Adipose tissue (tissue), 3 donors: ENCODE data around the gene SSC5D. TPM values are rescaled to one million over a fixed set of nuclear protein-coding genes. Genes with fewer than 3 reads are reported as not detected.
"Not testable (repeated sequence)": the region's sequence is repeated elsewhere in the genome, so short reads cannot be mapped to it uniquely, and the experiment has no call there.

Source experiments
- H3K27ac ChIP-seq: one replicate; pipeline ENCODE4 v1.5.1; 2013; ENCODE audit warnings: low read depth, low read length
- WGBS, 3 donors: extraction: QIAGEN DNeasy Blood & Tissue Kit; methylation state at CpG; one replicate each; pipeline ENCODE4 v1.1.7; 2013; 5-methylcytosine and 5-hydroxymethylcytosine counted together
- polyA plus RNA-seq, 3 donors: library from polyadenylated mRNA; stranded (reverse); fragments of 200-250 nt; gene quantifications; one replicate each; pipeline ENCODE4 v1.2.3, GENCODE V29; 2013
- donor health status: healthy with polysubstance abuse.
- donor health status: Bipolar disorder and iron deficiency.
- donor health status: healthy.

Gene SSC5D
- 1 to 10 TPM in 2 of 3 donors, under 1 TPM in 1; 0.28 to 9.4 (median 3.9) TPM for polyA plus RNA-seq

DNA sequence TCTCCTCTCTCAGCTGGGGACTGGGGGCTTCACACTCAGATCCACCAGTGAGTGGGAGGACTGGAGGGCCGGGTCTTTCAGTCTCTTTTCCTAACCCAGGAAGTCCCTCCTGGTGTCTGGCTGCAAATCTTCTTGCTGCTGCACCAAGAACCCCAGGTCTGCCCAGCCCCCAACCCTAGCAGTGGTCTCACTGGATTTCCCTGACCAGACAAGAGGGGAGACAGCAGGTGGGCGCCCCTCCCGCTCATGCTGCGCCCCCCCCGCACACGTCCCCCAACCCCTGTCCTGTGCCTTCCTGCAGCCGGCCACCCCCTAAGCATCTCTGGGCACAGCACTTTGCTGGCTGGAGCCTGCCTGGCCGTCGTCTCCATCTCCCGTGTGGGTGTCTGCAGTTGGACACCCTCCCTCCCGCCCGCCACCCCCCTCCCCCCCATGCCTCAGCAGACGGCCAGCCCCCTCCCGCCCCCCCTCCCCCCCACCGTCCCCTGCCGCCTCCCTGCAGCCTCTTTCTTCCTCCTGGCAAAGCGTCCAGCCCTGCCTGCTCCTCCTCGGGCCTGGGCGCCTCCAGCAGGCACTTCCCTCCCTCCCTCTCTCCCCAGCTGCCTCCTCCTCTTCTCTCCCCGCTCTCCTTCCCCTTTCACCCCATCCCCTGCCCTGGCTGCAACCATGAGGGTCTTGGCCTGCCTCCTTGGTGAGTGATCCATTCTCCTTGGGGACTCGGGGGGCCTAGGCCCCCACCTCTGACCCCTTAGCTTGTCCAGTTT is at the start of gene SSC5D:
Gene SSC5D, plus strand, starts transcription at position 513 of the 764 bp plus-strand sequence. Its CDS starts 154 bp downstream, at position 667.
- WGBS, 3 donors, result 15 to 27% (median 15%) methylated on average over 13 to 19 of the region's 21 CpGs
- no peak within 1 kb of the TSS for H3K27ac ChIP-seq

DNA sequence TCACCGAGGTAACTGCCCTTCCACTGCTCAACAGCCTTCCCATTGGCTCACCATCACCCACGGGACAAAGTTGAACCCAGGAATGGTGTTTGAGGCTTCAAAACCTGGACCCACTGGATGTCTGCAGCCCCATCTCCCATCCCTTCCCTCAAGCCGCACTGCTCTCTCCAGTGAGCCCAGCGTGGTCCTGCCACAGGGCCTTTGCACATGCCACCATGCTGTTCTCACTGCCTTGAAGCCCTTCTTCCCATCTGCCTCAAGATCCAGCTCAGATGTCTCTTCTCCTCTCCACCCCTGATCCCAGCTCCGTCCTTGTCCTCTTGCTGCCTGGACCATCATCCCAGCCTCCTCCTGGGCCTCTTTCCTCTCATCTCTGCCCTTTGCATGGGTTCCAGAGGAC is 49.2 kb upstream of the SSC5D start:
- WGBS, 3 donors, result 58 to 76% (median 76%) methylated on average over 5 of the region's 5 CpGs
- no peak overlapping the region for H3K27ac ChIP-seq

DNA sequence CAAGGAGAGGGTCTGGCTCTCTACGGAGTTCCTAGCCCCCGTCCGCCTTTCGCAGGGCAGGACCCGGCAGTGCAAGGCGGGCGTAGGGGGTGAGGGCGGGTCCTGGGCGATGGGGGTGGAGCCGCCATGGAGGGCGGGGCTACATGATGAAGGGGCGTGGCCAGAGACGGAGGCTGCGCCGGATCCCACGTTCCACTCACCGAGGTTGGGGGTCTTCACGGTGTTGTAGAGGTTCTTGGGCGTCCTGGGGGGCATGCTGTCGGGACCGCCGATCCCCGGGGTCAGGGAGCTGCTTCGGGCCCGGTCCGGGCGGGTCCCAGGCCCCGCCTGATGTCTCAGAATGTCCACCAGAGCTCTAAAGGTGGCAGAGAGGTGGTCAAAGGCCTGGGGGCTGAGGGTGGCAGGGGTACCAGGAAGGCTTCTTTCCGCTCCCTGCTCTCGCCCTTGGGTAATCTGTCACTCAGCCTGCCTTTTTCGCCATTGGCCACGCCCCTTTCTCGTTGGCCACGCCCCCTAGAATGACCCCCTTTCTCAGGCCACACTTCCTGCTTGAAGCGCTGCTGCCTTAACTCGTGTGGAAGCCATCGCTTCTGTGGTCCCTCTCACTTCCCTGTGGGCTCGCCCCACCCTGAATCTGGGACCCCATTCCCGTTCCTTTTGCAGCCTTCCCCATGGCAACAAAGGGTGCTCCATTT is 47.7 kb upstream of the SSC5D start:
- no peak overlapping the region for H3K27ac ChIP-seq
- WGBS, 3 donors, result 9 to 10% (median 10%) methylated on average over 37 to 39 of the region's 39 CpGs

DNA sequence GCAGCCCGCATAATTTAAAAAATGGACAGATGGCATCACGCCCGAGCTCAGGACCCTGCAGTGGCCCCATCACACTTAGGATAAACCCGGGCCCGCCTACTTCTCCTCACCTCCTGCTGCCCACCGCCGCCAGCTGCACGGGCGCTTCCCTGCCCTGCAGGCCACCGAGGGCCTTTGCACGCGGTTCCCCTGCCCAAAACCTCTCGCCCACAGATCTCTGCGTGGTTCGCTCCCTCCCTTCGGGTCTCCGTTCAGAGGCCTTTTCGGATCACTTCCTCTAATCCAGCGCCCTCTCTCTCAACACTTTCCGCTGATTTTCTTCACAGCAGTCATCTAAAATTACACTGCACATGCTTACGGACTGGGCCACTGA is 46.9 kb upstream of the SSC5D start:
- no peak overlapping the region for H3K27ac ChIP-seq
- WGBS, 3 donors, result 4 to 6% (median 5%) methylated on average over 21 of the region's 21 CpGs

DNA sequence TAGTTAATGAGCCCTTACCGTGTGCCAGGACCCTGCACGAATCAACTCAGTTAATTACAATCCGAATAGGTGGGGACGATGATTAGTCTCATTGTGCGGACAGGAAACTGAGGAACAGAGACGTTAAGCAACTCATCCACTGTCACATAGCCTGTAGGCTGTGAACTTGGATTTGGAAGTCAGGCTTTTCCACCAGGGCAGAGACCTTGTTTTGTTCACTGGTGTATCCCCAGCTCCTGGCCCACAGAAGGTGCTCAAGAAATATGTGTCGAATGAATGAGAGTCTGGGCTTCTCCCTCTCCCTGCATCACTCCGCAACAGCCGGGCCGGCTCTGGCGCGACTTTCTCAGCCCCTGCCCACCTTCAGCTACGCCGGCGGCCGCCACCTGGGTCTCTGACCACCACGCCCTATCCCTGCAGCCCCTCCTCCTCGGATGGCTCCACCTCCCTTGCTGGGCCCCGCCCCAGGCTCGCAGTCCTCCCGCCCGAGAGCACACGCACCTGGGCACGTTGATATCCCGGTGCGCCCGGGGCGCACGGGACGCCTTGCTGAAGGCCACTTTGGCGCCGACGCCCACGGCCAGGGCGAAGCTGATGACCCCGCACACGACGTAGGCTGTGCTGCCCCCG is 46.4 kb upstream of the SSC5D start:
- WGBS, 3 donors, result 2 to 4% (median 3%) methylated on average over 35 to 39 of the region's 39 CpGs

DNA sequence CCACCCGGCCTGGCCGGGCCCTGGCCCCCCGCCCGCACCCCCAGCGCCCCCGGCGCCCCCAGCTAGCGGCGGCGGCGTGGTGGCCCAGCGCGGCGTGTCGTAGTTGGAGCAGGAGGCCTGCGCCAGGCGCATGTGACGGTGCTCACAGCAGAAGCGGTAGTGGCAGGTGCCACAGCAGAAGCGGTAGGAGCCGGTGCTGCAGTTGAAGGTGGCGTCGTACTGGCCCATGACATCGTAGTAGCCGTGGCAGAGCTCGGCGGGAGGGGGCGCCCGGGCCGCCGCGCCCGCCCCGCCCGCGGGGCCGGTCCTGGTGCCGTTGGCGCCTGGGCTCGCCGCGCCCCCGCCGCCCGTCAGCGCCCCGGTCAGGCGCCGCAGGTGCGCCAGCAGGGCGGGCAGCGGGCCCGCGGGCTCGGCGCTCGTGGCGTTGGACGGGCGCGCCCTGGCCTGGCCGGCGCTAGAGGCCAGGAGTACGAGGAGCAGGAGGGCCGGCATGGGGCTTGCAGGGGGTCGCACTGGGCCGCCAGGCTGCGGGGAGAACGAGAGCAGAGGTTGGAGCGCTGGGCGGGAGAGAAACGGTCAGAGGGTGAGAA is 45.8 kb upstream of the SSC5D start:
- WGBS, 3 donors, result 1 to 4% (median 2%) methylated on average over 62 to 72 of the region's 72 CpGs
- no peak overlapping the region for H3K27ac ChIP-seq

More for the DNA sequence above, 46.4 kb upstream of the SSC5D start:
- H3K27ac ChIP-seq, result no peak overlapping the region

DNA sequence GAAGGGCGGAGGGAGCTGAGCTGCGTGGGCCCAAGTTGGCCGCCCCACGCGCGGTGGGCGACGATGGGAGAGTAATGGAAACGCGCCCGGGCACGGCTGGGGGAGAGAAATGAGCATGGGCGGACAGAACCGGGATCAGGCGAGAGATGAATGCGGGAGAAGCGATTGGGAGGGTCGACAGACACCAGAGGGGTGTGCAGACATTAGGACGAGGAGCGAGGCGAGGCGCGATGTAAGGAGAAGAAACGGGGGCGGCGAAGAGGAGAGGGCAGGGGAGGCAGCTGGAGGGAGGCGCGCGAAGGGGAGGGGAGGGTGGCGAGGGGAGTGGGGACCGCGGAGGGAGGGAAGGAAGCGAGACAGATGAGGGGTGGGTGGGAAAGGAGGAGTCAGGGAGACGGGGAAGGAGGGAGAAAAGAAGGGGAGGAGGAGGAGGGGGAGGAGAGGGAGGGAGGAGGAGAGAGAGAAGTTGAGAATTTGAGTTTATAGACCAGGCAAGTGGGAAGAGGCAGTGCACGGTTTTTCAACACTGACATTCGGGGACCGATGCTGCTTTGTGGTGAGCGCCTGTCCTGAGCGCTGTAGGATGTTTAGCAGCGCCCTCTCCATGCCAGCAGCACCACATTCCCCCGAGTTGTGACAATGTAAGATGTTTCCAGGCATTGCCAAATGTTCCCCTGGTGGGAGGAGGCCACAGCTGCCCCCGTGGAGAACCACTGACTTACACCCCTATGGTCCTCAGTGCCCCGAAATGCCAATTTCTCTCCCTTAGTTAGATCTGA is 45.0 kb upstream of the SSC5D start, which contains the start of gene SHISA7:
Gene SHISA7, minus strand, starts transcription at position 256 of the 779 bp plus-strand sequence. CDS start 437 bp downstream, outside the sequence.
- H3K27ac ChIP-seq, result no peak within 1 kb of the TSS
- WGBS, 3 donors, result 2 to 4% (median 2%) methylated on average over 43 of the region's 43 CpGs

DNA sequence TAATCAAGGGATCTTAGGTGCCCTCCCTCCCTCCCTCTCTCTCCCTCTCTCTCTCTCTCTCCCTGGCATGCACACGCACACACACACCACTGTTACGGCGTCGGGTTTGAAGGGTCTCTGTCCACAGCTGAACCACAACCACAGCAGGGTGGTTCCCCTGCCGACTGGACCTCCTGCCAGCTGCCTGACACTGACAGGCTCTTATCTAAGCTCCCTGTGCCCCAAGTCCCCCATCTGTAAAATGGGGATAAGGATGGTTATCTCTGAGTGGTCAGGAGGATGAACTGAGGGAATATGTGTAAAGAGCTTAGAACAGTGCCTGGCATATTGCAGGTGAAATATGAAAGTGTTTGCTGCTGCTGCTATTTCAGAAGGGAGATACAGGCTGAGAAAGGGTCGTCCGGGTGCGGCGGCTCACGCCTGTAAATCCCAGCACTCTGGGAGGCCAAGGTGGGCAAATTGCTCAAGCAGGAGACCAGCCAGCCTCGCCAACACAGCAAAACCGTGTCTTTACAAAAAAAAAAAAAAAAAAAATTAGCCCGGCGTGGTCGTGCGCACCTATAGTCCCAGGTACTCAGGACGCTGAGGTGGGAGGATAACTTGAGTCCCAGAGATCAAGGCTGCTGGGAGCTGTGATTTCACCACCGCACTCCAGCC is 44.3 kb upstream of the SSC5D start:
- no peak overlapping the region for H3K27ac ChIP-seq
- WGBS, 3 donors, result 32 to 36% (median 34%) methylated on average over 18 of the region's 18 CpGs

DNA sequence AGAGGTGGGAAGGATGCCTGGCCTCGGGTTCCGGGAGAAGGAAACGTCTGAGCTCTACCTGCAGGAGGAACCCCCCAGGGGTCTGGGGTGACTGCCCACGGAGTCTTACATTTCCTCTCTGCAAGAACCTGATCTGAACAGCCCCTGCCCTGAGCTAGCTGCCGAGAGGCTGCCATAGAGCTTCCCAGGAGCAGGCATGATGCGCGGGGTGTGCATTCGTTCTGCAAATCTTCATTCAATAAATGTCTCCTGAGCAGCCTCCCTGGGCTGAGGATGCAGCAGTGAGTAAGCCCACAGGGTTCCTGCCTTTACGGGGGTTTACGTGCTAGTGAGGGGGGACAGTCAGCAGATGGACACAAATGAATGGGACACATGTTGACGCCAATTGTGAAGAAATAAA is 43.6 kb upstream of the SSC5D start:
- 40 to 44% (median 43%) methylated on average over 11 of the region's 11 CpGs for WGBS, 3 donors

DNA sequence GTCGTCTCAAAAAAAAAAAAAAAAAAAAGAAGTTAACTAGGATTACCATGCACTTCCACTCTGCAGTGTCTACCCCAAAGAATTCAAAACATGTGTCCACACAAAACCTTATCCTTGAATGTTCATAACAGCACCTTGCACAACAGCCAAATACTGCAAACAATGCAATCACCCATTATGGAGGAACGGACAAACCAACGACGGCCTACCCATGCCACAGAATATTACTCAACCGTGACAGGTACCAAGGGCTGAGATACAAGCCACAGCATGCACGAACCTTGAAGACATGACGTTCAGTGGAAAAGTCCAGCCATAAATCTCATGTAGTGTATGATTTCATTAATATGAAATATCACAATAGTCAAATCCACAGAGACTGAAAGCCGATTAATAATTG is 42.2 kb upstream of the SSC5D start:
- H3K27ac ChIP-seq, result no peak overlapping the region

More for the DNA sequence above, 43.6 kb upstream of the SSC5D start:
- no peak overlapping the region for H3K27ac ChIP-seq

DNA sequence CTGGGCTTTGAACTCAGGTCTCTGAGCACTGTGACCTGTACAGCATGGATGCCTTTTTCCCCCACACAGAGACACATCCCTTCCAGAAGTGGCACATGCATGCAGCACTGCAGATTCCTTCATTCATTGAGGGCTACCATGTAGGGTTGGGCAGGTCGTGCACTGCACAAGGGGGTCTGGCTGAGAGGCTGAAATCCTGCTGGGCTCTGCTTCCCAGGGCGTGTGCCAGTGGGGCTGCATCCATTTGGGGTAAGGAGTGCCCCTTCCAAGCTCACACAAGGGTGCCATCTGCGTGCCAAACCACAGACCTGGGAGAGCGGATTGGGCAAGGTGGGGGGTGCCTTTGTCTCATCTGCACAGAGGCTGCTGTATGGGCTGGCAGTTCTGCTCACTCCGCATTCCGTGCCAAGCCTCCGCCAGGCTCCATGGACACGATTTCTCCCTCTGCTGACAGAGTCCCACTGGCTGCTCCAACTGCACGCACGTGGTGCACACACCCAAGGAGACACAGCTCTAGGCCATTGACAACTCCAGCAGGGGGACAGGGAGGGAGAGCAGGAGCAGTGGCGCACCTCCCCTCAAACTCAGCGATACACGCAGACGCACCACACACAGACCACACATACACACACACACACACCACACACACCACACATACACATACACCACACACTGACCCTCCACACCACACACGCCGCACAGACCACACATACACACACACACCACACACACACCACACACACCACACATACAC is 40.6 kb upstream of the SSC5D start:
- H3K27ac ChIP-seq, result no peak overlapping the region
- WGBS, 3 donors, result 29 to 32% (median 32%) methylated on average over 15 to 16 of the region's 16 CpGs

More for the DNA sequence above, 42.2 kb upstream of the SSC5D start:
- WGBS, 3 donors, result 54 to 55% (median 54%) methylated on average over 8 of the region's 8 CpGs

DNA sequence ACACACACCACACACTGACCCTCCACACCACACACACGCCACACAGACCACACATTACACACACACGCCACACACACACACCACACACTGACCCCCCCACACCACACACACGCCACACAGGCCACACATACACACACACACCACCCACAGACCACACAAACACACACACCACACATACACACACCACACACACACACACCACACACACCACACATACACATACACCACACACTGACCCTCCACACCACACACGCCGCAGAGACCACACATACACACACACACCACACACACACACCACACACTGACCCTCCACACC is 40.1 kb upstream of the SSC5D start:
- H3K27ac ChIP-seq, result not testable (repeated sequence)
- 85 to 89% (median 89%) methylated on average over 5 of the region's 5 CpGs for WGBS, 3 donors

DNA sequence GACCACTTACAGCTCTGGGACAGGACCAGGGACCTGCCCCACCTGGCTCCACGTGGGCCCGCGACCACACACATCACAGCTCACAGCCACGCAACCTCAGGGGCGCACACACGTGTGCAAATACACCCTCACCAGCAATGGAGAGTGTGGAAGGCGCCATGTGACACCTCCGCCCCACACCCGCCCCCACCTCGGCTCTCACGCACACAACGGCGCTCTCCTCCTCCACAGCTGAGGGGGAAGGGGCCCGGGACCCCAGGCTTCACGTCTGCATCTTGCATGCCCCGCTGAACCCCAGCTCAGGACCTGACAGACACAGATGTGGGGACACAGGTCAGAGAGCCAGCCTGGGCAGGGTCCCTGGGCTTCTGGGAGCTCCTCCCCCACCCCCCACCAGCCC is 38.8 kb upstream of the SSC5D start:
- WGBS, 3 donors, result 29 to 34% (median 30%) methylated on average over 16 of the region's 16 CpGs

DNA sequence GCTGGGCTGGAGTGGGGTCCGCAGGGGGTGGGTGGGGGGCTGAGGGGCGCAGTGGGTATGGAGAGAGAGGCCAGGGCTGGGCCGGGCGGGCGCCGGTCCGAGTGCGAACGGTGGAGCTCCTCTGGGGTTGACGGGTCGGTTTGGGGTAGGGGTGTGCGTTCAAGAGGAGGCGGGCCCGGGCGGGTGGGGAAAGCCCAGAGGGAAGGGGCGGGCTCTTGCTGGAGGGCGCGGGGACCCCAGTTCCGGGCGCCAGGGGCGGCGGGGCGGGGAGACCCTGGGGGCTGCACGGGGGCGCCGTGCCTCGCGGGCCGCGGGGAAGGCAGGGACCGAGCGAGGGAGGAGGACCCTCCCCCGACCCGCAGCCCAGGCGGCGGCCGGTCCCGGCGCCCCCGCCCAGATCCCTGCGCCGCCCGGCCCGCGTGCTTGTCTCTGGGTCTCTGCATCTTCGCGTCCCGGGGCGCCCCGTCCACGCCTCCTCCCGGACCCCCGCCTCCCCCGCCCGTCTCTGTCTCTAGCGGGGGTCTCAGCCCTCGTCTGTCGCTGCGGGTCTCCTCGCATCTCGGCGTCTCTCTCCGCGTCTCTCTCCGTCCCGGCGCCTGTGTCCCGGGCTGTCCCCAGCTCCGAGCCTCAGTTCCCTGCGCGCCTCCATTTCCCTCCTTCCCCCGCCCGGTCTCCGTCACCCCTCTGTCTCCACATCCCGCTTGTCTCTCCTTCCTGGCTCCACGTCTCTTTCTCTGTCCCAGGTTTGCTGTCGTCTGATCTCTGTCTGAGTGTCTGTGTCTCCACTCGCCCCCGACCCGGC is 36.9 kb upstream of the SSC5D start:
- no peak overlapping the region for H3K27ac ChIP-seq
- 1 to 2% (median 1%) methylated on average over 31 to 80 of the region's 80 CpGs for WGBS, 3 donors

More for the DNA sequence above, 38.8 kb upstream of the SSC5D start:
- no peak overlapping the region for H3K27ac ChIP-seq

DNA sequence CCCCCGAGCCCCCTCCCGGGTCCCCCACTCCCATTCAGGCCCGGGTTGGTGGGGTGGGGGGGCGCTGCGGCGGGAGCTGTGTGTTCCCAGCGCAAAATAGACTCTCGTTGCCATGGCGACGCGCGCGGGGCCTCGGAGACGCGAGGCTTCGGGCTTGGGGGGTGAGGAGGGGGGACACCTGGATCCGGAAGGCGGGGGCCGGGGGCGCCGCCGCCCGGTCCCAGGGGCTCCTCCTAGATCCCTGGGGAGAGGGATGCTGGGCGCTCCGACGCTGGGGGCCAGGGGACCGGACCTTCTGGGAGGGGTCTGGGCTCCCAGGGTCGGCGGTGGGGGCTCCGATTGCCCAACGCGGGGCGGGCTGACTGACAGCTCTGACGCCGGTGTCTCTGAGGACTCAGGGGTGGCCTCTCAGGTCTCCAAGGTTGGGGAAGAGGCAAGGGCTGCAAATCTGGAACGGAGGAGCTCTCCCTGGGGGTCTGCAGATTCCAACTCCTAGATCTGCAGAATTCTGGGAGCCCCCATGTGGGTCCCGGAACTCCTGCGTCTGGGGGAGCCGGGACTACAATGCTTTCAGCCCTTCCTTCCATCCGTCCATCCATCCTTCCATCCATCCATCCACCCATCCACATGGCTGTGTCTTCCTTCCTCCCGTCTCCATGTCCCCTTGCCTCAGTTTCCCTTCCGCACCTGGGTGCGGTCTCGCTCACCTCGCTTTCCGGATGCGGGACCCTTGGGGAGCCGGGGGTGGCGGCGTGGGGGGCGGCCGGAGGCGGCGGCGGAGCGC is 36.1 kb upstream of the SSC5D start:
- WGBS, 3 donors, result 2 to 4% (median 2%) methylated on average over 46 to 57 of the region's 57 CpGs
- no peak overlapping the region for H3K27ac ChIP-seq
